K562 (cell line): ENCODE results near the gene UBE3B. TPM values are rescaled to one million over a fixed set of nuclear protein-coding genes. Genes with fewer than 3 reads are reported as not detected.

ENCODE experiments used
- BCOR ChIP-seq: fragments of 450-650 bp; IDR thresholded peaks from 2 replicates; pipeline ENCODE4 v1.6.1; 2016
- FOXK1 ChIP-seq: sonication (generic); formaldehyde crosslinking; IDR thresholded peaks from 2 replicates; pipeline ENCODE4 v1.8.0; 2022; ENCODE audit warnings: missing genetic modification reagents, mild to moderate bottlenecking, borderline replicate concordance
- HCFC1 ChIP-seq: IDR thresholded peaks from 2 replicates; pipeline ENCODE4 v1.6.1; 2012; ENCODE audit warnings: low read depth, low read length, improper control_type of control experiment
- HES1 ChIP-seq: fragments of 450-650 bp; IDR thresholded peaks from 2 replicates; pipeline ENCODE4 v1.6.1; 2016; ENCODE audit warnings: low read depth, mild to moderate bottlenecking, moderate library complexity
- MGA ChIP-seq: fragments of 450-650 bp; IDR thresholded peaks from 2 replicates; pipeline ENCODE4 v1.6.1; 2016; ENCODE audit warnings: mild to moderate bottlenecking, moderate library complexity
- NFRKB ChIP-seq: fragments of 450-650 bp; IDR thresholded peaks from 2 replicates; pipeline ENCODE4 v1.6.1; 2016; ENCODE audit warnings: low read depth
- PREB ChIP-seq: sonication (generic); formaldehyde crosslinking; IDR thresholded peaks from 2 replicates; pipeline ENCODE4 v1.8.1; 2023; ENCODE audit warnings: mild to moderate bottlenecking, missing genetic modification reagents
- TAF1 ChIP-seq: IDR thresholded peaks from 2 replicates; pipeline ENCODE4 v1.6.1; 2011; ENCODE audit warnings: mild to moderate bottlenecking, low read length, moderate library complexity; ENCODE audit not compliant: insufficient read depth, control insufficient read depth, severe bottlenecking; ENCODE audit errors: extremely low read depth
- polyA plus RNA-seq, 8 experiments: library from polyadenylated mRNA; depleted of rRNA in 4 of 8; stranded (reverse) in 5 of 8; unstranded in 3 of 8; fragments of >200 nt; fragmentation: Nextera tagmentation in 2 of 8; fragmentation: Illumina TruSeq in 1 of 8; extraction: Ambion mirVana in 2 of 8; extraction: Trizol in 1 of 8; gene quantifications; 2 replicates each; pipeline versions ENCODE4 v1.2.1 to v1.2.3, GENCODE V29; 2011 to 2014; ENCODE audit warnings: inconsistent platforms in 1 of 8, missing spikeins in 1 of 8
- total RNA-seq, 7 experiments: library from RNA; depleted of rRNA in 6 of 7; stranded (reverse); fragments of >200 nt in 6 of 7; fragmentation: Illumina TruSeq in 2 of 7; extraction: Trizol in 2 of 7; gene quantifications; 2 replicates each; pipeline versions ENCODE4 v1.2.1 to v1.2.3, GENCODE V29; 2011 to 2021; ENCODE audit warnings: low replicate concordance in 1 of 7

Gene UBE3B
- total and polyA plus RNA-seq, 9 of the 15 experiments (the other 6 are each of a cell fraction or from before 2014, with no cell fraction given) = 7.6 to 23.6 (median 15.5) TPM

GRCh38 chr12:109568486-109568885 is 91.1 kb downstream of the UBE3B start (continued):
- no peak for TF ChIP-seq MGA
- no peak for TF ChIP-seq TAF1
- no peak for TF ChIP-seq PREB (CRISPR knock-in tag)
- no peak for TF ChIP-seq BCOR
- no peak for TF ChIP-seq FOXK1 (CRISPR knock-in tag)
- no peak for TF ChIP-seq HES1
- no peak for TF ChIP-seq NFRKB
- TF ChIP-seq HCFC1 = no peak
